VCaP (cell line): ENCODE results near the gene MYMK.

Source experiments
- H3K27ac ChIP-seq: fragments of 450-650 bp; 2 replicates; pipeline ENCODE4 v1.5.1; 2017
- CTCF ChIP-seq: fragments of 450-650 bp; conservative IDR thresholded peaks from 2 replicates; pipeline ENCODE4 v1.5.1; 2017; ENCODE audit warnings: mild to moderate bottlenecking, moderate library complexity

MYMK gene

GRCh38 chr9:133510926-133511505 is 13.7 kb downstream of the MYMK start:
- TF ChIP-seq CTCF: no peak
- H3K27ac ChIP-seq: no peak overlapping the region

- no peak for TF ChIP-seq CTCF
- peak overlapping the region; percentile 68 for H3K27ac ChIP-seq
Measured at GRCh38 chr9:133509179-133510083, 15.3 kb downstream of the MYMK start.

GRCh38 chr9:133508046-133508445 is 16.7 kb downstream of the MYMK start:
- no peak for TF ChIP-seq CTCF
- H3K27ac ChIP-seq: no peak overlapping the region

- H3K27ac ChIP-seq: peak overlapping the region; percentile 52; the same call in 1 of the 2 replicates
- TF ChIP-seq CTCF: no peak
Measured at GRCh38 chr9:133507246-133507965, 17.4 kb downstream of the MYMK start.

- no peak for TF ChIP-seq CTCF
- peak overlapping the region; percentile 52 for H3K27ac ChIP-seq
Measured at GRCh38 chr9:133506653-133507038, 18.1 kb downstream of the MYMK start.

GRCh38 chr9:133505901-133506652 is 18.7 kb downstream of the MYMK start:
- TF ChIP-seq CTCF: no peak
- peak overlapping the region; percentile 52 for H3K27ac ChIP-seq
